ENCODE measurements around the gene CFAP20DC. TPM values are rescaled to one million over a fixed set of nuclear protein-coding genes. Genes with fewer than 3 reads are reported as not detected.

CFAP20DC gene
- total RNA-seq, 1 experiment from 2014 or later, result 2.9 TPM

DNA sequence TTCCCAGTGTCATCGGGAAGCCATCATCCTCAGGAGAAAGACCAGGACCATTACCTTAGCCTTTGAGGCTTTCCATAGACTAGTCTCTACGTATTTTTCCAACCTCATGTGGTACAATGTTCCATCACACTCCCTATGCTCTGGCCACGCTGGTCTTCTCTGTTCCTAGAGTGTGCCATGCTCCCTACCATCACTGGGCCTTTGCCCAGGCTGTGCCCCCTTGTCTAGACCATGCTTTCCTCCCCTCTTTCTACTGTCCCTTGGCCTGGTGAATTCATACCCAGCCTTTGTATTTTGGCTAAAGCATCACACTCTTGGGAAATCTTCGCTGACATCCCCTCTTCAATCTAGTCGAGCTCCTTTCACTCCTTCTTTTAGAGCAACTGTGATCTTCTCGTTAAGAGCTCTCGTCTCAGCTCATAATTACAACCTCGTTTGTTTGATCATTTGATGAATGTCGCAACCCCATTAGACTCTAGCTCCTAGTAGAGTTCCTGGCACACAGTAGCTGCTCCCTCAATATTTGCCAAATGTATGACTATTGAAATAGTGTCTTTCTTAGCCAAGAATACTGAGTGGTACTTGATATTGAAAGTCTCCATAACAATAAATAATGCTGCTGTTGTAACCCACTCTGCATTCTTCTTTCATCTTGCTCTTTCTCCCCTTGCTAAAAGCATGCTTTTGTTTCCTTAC, 283.1 kb downstream of the CFAP20DC start:
- ChIA-PET RAD21 (ENCODE audit: low non-redundant PET in 1 of 2, low total read pairs in 2 of 2, uncharacterized antibody in 2 of 2, unreplicated experiment in 2 of 2) (no interaction called here), CTCF (no interaction called here), POLR2A (no interaction called here)
- Histone ChIP-seq H3K27ac (ENCODE audit: low read depth, low read length) (no peak overlapping the region), H3K36me3 (ENCODE audit: control insufficient read depth in 1 of 2, insufficient read depth in 2 of 2, low read length in 2 of 2) (no peaks in the 10 kb centered on the region), H3K27me3 (ENCODE audit: insufficient read depth, low read length) (no peaks in the 10 kb centered on the region), H3K79me2 (ENCODE audit: insufficient read depth, low read length) (no peaks in the 10 kb centered on the region), H3K9me2 (ENCODE audit: insufficient read depth) (no peaks in the 10 kb centered on the region), H3K4me3 (replicated peaks in 1 of 2; ENCODE audit: low read depth in 1 of 2, low read length in 2 of 2) (no peak overlapping the region), H3K9ac (ENCODE audit: low read length) (no peak overlapping the region), H3K9me3 (ENCODE audit: control insufficient read depth in 1 of 2, insufficient read depth in 1 of 2, low read depth in 1 of 2, low read length in 2 of 2) (no peaks in the 10 kb centered on the region), H2AFZ (ENCODE audit: low read depth, low read length, poor library complexity, severe bottlenecking) (no peak overlapping the region), H3K4me1 (ENCODE audit: control insufficient read depth in 1 of 2, insufficient read depth in 2 of 2, low read length in 2 of 2) (no peaks in the 10 kb centered on the region), H3K4me2 (ENCODE audit: low read length) (no peak overlapping the region), H4K20me1 (ENCODE audit: insufficient read depth) (no peaks in the 10 kb centered on the region)
- BruUV-seq (replicated peaks), result no TSS peak
- DNase-seq (ENCODE audit: low read depth, low spot score), result no peak
- no peak for ATAC-seq
- intact Hi-C loops (cut with micrococcal nuclease), result no loop called here
- TF ChIP-seq SIN3A (IDR thresholded peaks at IDR 0.05; ENCODE audit: low read depth) (no peak), SRF (IDR thresholded peaks at IDR 0.05; ENCODE audit: low read depth) (no peak), EGR1 (IDR thresholded peaks at IDR 0.05; ENCODE audit: low read depth) (no peak), ELF1 (IDR thresholded peaks at IDR 0.05; ENCODE audit: borderline replicate concordance, low read depth) (no peak), SP1 (IDR thresholded peaks at IDR 0.05; ENCODE audit: low read depth) (no peak), YY1 (IDR thresholded peaks at IDR 0.05; ENCODE audit: extremely low read depth, insufficient replicate concordance, low read depth, low read length) (no peak), ZFX (IDR thresholded peaks at IDR 0.05) (no peak), FOSL1 (IDR thresholded peaks at IDR 0.05; ENCODE audit: low read depth) (no peak)
- TF ChIP-seq, protein P1, sequence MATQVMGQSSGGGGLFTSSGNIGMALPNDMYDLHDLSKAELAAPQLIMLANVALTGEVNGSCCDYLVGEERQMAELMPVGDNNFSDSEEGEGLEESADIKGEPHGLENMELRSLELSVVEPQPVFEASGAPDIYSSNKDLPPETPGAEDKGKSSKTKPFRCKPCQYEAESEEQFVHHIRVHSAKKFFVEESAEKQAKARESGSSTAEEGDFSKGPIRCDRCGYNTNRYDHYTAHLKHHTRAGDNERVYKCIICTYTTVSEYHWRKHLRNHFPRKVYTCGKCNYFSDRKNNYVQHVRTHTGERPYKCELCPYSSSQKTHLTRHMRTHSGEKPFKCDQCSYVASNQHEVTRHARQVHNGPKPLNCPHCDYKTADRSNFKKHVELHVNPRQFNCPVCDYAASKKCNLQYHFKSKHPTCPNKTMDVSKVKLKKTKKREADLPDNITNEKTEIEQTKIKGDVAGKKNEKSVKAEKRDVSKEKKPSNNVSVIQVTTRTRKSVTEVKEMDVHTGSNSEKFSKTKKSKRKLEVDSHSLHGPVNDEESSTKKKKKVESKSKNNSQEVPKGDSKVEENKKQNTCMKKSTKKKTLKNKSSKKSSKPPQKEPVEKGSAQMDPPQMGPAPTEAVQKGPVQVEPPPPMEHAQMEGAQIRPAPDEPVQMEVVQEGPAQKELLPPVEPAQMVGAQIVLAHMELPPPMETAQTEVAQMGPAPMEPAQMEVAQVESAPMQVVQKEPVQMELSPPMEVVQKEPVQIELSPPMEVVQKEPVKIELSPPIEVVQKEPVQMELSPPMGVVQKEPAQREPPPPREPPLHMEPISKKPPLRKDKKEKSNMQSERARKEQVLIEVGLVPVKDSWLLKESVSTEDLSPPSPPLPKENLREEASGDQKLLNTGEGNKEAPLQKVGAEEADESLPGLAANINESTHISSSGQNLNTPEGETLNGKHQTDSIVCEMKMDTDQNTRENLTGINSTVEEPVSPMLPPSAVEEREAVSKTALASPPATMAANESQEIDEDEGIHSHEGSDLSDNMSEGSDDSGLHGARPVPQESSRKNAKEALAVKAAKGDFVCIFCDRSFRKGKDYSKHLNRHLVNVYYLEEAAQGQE (IDR thresholded peaks at IDR 0.05; ENCODE audit: low read depth), result no peak

All from HCT116 (cell line).